ENCODE results near the gene ARHGAP6. TPM values are rescaled to one million over a fixed set of nuclear protein-coding genes. Genes with fewer than 3 reads are reported as not detected.

The ARHGAP6 gene
- total and polyA plus RNA-seq, 8 donors = 7.0 to 25.4 (median 20.5) TPM

- Histone ChIP-seq H3K9me3 (no peaks in the 10 kb centered on the region), H3K27me3 (peaks cover 0 to 28% of the 10 kb centered on the region in 2 donors), H3K36me3 (no peaks in the 10 kb centered on the region), H3K27ac (peak overlapping the region in 1 of 2 donors; percentile 55), H3K4me1 (no peaks in the 10 kb centered on the region), H3K4me3 (peak overlapping the region; percentile 24 to 35)
- peak; percentile 25 to 73 (median 39) for DNase-seq
- ATAC-seq = peak; percentile 72
- intact Hi-C loops (cut with DNase I) = no loop called here
- no peak for TF ChIP-seq CTCF (IDR thresholded peaks at IDR 0.05)
Measured at GRCh38 chrX:11427453-11428071, 238.2 kb downstream of the ARHGAP6 start.

- intact Hi-C loops (cut with DNase I) = no loop called here
- no peak for TF ChIP-seq CTCF (IDR thresholded peaks at IDR 0.05)
- peak in 1 of 4 donors; percentile 26 for DNase-seq
- peaks cover 0 to 28% of the 10 kb centered on the region in 2 donors for H3K27me3 ChIP-seq
- no peaks in the 10 kb centered on the region for H3K9me3 ChIP-seq
- no peaks in the 10 kb centered on the region for H3K4me1 ChIP-seq
- H3K4me3 ChIP-seq = peak overlapping the region; percentile 24 to 35
- no peaks in the 10 kb centered on the region for H3K36me3 ChIP-seq
- peak; percentile 17 for ATAC-seq
- H3K27ac ChIP-seq = peak overlapping the region in 1 of 2 donors; percentile 55
Measured at GRCh38 chrX:11426712-11427452, 238.8 kb downstream of the ARHGAP6 start.

GRCh38 chrX:11424903-11425674, 240.6 kb downstream of the ARHGAP6 start:
- Histone ChIP-seq H3K4me3 (no peak overlapping the region), H3K27me3 (peaks cover 0 to 28% of the 10 kb centered on the region in 2 donors), H3K27ac (no peak overlapping the region), H3K36me3 (no peaks in the 10 kb centered on the region), H3K9me3 (no peaks in the 10 kb centered on the region), H3K4me1 (no peaks in the 10 kb centered on the region)
- intact Hi-C loops (cut with DNase I) = no loop called here
- ATAC-seq (no peak), DNase-seq (no peak)
- no peak for TF ChIP-seq CTCF (IDR thresholded peaks at IDR 0.05)

GRCh38 chrX:11423949-11424348, 241.8 kb downstream of the ARHGAP6 start:
- Histone ChIP-seq H3K4me3 (no peak overlapping the region), H3K4me1 (no peaks in the 10 kb centered on the region), H3K36me3 (no peaks in the 10 kb centered on the region), H3K9me3 (no peaks in the 10 kb centered on the region), H3K27me3 (peaks cover 0 to 28% of the 10 kb centered on the region in 2 donors), H3K27ac (no peak overlapping the region)
- no peak for TF ChIP-seq CTCF (IDR thresholded peaks at IDR 0.05)
- DNase-seq (no peak), ATAC-seq (no peak)
- intact Hi-C loops (cut with DNase I) = no loop called here

- Histone ChIP-seq H3K27ac (no peak overlapping the region), H3K9me3 (no peaks in the 10 kb centered on the region), H3K4me1 (no peaks in the 10 kb centered on the region), H3K27me3 (peaks cover 0 to 26% of the 10 kb centered on the region in 2 donors), H3K4me3 (no peak overlapping the region), H3K36me3 (no peaks in the 10 kb centered on the region)
- TF ChIP-seq CTCF (IDR thresholded peaks at IDR 0.05) = no peak
- ATAC-seq = peak; percentile 55
- intact Hi-C loops (cut with DNase I) = no loop called here
- DNase-seq = no peak
Measured at GRCh38 chrX:11423362-11423818, 242.3 kb downstream of the ARHGAP6 start.
